HEK293 (cell line): ENCODE results near the gene PRPF8.

Experiments
- BCL11A ChIP-seq: fragments of 450-650 bp; formaldehyde crosslinking; IDR thresholded peaks from 2 replicates; pipeline ENCODE4 v1.5.1; 2016; ENCODE audit warnings: low read depth, missing biosample characterization, missing genetic modification characterization
- CTCF ChIP-seq: fragments of 450-650 bp; formaldehyde crosslinking; IDR thresholded peaks from 2 replicates; pipeline ENCODE4 v1.5.1; 2016; ENCODE audit warnings: missing biosample characterization, missing genetic modification characterization
- HOXA7 ChIP-seq: sonication (generic); formaldehyde crosslinking; IDR thresholded peaks from 2 replicates; pipeline ENCODE4 v1.8.1; 2022; ENCODE audit warnings: missing genetic modification reagents, borderline replicate concordance
- KLF16 ChIP-seq: fragments of 450-650 bp; formaldehyde crosslinking; IDR thresholded peaks from 2 replicates; pipeline ENCODE4 v1.5.1; 2017; ENCODE audit warnings: missing biosample characterization, missing genetic modification characterization
- REST ChIP-seq: fragments of 450-650 bp; formaldehyde crosslinking; IDR thresholded peaks from 2 replicates; pipeline ENCODE4 v1.5.1; 2016; ENCODE audit warnings: missing biosample characterization, missing genetic modification characterization
- ZNF114 ChIP-seq: fragments of 450-650 bp; formaldehyde crosslinking; IDR thresholded peaks from 2 replicates; pipeline ENCODE4 v1.5.0; 2017; ENCODE audit warnings: missing biosample characterization, missing genetic modification characterization
- ZNF157 ChIP-seq: fragments of 450-650 bp; formaldehyde crosslinking; IDR thresholded peaks from 2 replicates; pipeline ENCODE4 v1.5.1; 2016; ENCODE audit warnings: missing biosample characterization, missing genetic modification characterization
- ZNF350 ChIP-seq: fragments of 450-650 bp; formaldehyde crosslinking; IDR thresholded peaks from 2 replicates; pipeline ENCODE4 v1.5.0; 2017; ENCODE audit warnings: missing biosample characterization, mild to moderate bottlenecking, missing genetic modification characterization
- ZNF629 ChIP-seq: fragments of 450-650 bp; formaldehyde crosslinking; IDR thresholded peaks from 2 replicates; pipeline ENCODE4 v1.5.1; 2017; ENCODE audit warnings: missing biosample characterization, missing genetic modification characterization
- ZNF639 ChIP-seq: fragments of 450-650 bp; formaldehyde crosslinking; IDR thresholded peaks from 2 replicates; pipeline ENCODE4 v1.5.1; 2016; ENCODE audit warnings: missing biosample characterization, missing genetic modification characterization

GRCh38 chr17:1731194-1731506 lies 46.5 kb upstream of the PRPF8 start:
- TF ChIP-seq ZNF350 (tag by site-specific recombination) (no peak), ZNF114 (tag by site-specific recombination) (no peak), HOXA7 (CRISPR knock-in tag) (no peak), REST (tag by site-specific recombination) (no peak), ZNF629 (tag by site-specific recombination) (no peak), CTCF (tag by site-specific recombination) (no peak), ZNF639 (tag by site-specific recombination) (no peak), ZNF157 (tag by site-specific recombination) (no peak), KLF16 (tag by site-specific recombination) (no peak), BCL11A (tag by site-specific recombination) (no peak)
